SU-DHL-6 (cell line): ENCODE data around the gene FNTB.

Experiments used
- H2AFZ ChIP-seq: fragments of 200-600 bp; sonication (generic); 2 replicates; pipeline ENCODE4 v1.6.1; 2014; ENCODE audit warnings: low read depth, mild to moderate bottlenecking, moderate library complexity, mixed read lengths, antibody characterized with exemption, low read length; ENCODE audit not compliant: severe bottlenecking
- H3F3A ChIP-seq: fragments of 200-600 bp; shearing (Covaris generic); 2 replicates; pipeline ENCODE4 v1.6.0; 2016; ENCODE audit warnings: antibody characterized with exemption, mild to moderate bottlenecking; ENCODE audit not compliant: insufficient read depth
- H3K27ac ChIP-seq: fragments of 200-600 bp; sonication (generic); 2 replicates; pipeline ENCODE4 v1.5.1; 2016; ENCODE audit warnings: low read depth, mild to moderate bottlenecking, low read length, moderate library complexity, mixed read lengths
- H3K27me3 ChIP-seq: fragments of 200-600 bp; sonication (generic), shearing (Covaris generic); 2 replicates; pipeline ENCODE4 v1.6.0; 2014; ENCODE audit warnings: mild to moderate bottlenecking, low read length
- H3K36me3 ChIP-seq: fragments of 200-600 bp; sonication (generic); 2 replicates; pipeline ENCODE4 v1.6.1; 2014; ENCODE audit warnings: mild to moderate bottlenecking, low read length, mixed read lengths
- H3K4me2 ChIP-seq: fragments of 300-600, 200-600 bp; shearing (Covaris generic), sonication (generic); 2 replicates; pipeline ENCODE4 v1.6.0; 2014; ENCODE audit warnings: low read length, low read depth, mild to moderate bottlenecking; ENCODE audit not compliant: poor library complexity, severe bottlenecking
- H3K4me3 ChIP-seq: fragments of 200-600 bp; sonication (generic); 2 replicates; pipeline ENCODE4 v1.5.1; 2014; ENCODE audit warnings: antibody characterized with exemption, low read length, mild to moderate bottlenecking, mixed read lengths; ENCODE audit not compliant: insufficient read depth, poor library complexity, severe bottlenecking
- H3K79me2 ChIP-seq: fragments of 200-600 bp; sonication (generic); 2 replicates; pipeline ENCODE4 v1.6.1; 2014; ENCODE audit warnings: mild to moderate bottlenecking, low read length, moderate library complexity; ENCODE audit not compliant: insufficient read depth
- H3K9ac ChIP-seq: fragments of 200-600 bp; sonication (generic); 2 replicates; pipeline ENCODE4 v1.7.0; 2014; ENCODE audit warnings: mild to moderate bottlenecking, low read length
- H3K9me2 ChIP-seq: fragments of 200-600 bp; sonication (generic); replicated peaks from 2 replicates; pipeline ENCODE4 v1.6.1; 2014; ENCODE audit warnings: low read length; ENCODE audit not compliant: insufficient read depth
- H3K9me3 ChIP-seq: fragments of 200-600 bp; sonication (generic); 2 replicates; pipeline ENCODE4 v1.6.1; 2014; ENCODE audit warnings: low read length, mixed read lengths; ENCODE audit not compliant: insufficient read depth
- H4K20me1 ChIP-seq: fragments of 200-600 bp; sonication (generic); 2 replicates; pipeline ENCODE4 v1.6.1; 2014; ENCODE audit warnings: low read depth, mild to moderate bottlenecking, antibody characterized with exemption, low read length, moderate library complexity, mixed read lengths
- EZH2phosphoT487 ChIP-seq: fragments of 200-600 bp; sonication (generic), shearing (Covaris generic); conservative IDR thresholded peaks from 2 replicates; pipeline ENCODE4 v1.6.1; 2018; ENCODE audit warnings: mild to moderate bottlenecking, antibody characterized with exemption, low read length, moderate library complexity, mixed read lengths
- TF ChIP-seq, protein P1 (sequence below): fragments of 200-600 bp; sonication (generic); IDR thresholded peaks from one replicate; pipeline ENCODE4 v1.5.1; 2017; ENCODE audit warnings: antibody characterized with exemption, mild to moderate bottlenecking, low read length, moderate library complexity; ENCODE audit not compliant: insufficient read depth, poor library complexity, severe bottlenecking

The FNTB gene

DNA sequence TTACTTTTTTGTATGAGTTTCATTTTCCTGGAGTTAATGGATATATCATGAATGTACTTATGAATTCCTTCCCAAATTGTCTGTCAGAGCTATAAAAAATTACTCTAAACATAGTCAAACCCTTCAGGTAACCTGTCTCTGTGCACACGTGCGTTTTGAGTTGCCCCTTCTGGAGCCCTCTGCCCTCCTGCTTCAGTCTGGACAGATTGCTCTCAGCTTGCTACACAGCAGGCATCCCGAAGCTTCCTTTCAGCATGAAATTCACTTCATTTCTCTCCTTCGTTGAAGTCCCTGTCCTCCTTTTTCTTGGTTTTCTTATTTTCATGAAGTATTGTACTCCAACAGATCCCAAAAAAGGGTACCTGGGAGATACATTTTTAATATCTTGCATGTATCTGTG is 47.3 kb downstream of the FNTB start:
- peaks cover 2% of the 10 kb centered on the region; the same call in 1 of the 2 replicates for H3K36me3 ChIP-seq
- no peaks in the 10 kb centered on the region for H3K9me2 ChIP-seq
- no peaks in the 10 kb centered on the region for H3K27me3 ChIP-seq
- no peak overlapping the region for H3K4me3 ChIP-seq
- H2AFZ ChIP-seq = no peak overlapping the region
- no peak for TF ChIP-seq EZH2phosphoT487
- TF ChIP-seq, protein P1, sequence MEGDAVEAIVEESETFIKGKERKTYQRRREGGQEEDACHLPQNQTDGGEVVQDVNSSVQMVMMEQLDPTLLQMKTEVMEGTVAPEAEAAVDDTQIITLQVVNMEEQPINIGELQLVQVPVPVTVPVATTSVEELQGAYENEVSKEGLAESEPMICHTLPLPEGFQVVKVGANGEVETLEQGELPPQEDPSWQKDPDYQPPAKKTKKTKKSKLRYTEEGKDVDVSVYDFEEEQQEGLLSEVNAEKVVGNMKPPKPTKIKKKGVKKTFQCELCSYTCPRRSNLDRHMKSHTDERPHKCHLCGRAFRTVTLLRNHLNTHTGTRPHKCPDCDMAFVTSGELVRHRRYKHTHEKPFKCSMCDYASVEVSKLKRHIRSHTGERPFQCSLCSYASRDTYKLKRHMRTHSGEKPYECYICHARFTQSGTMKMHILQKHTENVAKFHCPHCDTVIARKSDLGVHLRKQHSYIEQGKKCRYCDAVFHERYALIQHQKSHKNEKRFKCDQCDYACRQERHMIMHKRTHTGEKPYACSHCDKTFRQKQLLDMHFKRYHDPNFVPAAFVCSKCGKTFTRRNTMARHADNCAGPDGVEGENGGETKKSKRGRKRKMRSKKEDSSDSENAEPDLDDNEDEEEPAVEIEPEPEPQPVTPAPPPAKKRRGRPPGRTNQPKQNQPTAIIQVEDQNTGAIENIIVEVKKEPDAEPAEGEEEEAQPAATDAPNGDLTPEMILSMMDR = no peak
- H3K9me3 ChIP-seq = no peaks in the 10 kb centered on the region
- no peak overlapping the region for H3K9ac ChIP-seq
- no peaks in the 10 kb centered on the region for H3F3A ChIP-seq
- H4K20me1 ChIP-seq = no peaks in the 10 kb centered on the region
- H3K27ac ChIP-seq = no peak overlapping the region
- no peak overlapping the region for H3K4me2 ChIP-seq
- H3K79me2 ChIP-seq = no peaks in the 10 kb centered on the region

- Histone ChIP-seq H3K4me2 (no peak overlapping the region), H3K9me3 (no peaks in the 10 kb centered on the region), H3K27me3 (no peaks in the 10 kb centered on the region), H3K36me3 (peaks cover 2% of the 10 kb centered on the region; the same call in 1 of the 2 replicates), H3K4me3 (no peak overlapping the region), H3K79me2 (no peaks in the 10 kb centered on the region), H3K27ac (no peak overlapping the region), H3F3A (no peaks in the 10 kb centered on the region), H2AFZ (no peak overlapping the region), H3K9ac (no peak overlapping the region), H4K20me1 (no peaks in the 10 kb centered on the region), H3K9me2 (no peaks in the 10 kb centered on the region)
- no peak for TF ChIP-seq EZH2phosphoT487
Measured at GRCh38 chr14:65035049-65035448, 48.4 kb downstream of the FNTB start.

- no peaks in the 10 kb centered on the region for H3K36me3 ChIP-seq
- H3F3A ChIP-seq = no peaks in the 10 kb centered on the region
- no peak overlapping the region for H2AFZ ChIP-seq
- TF ChIP-seq, protein P1 = no peak
- TF ChIP-seq EZH2phosphoT487 = no peak
- H3K9ac ChIP-seq = no peak overlapping the region
- H3K9me2 ChIP-seq = no peaks in the 10 kb centered on the region
- no peaks in the 10 kb centered on the region for H4K20me1 ChIP-seq
- no peaks in the 10 kb centered on the region for H3K79me2 ChIP-seq
- no peak overlapping the region for H3K4me3 ChIP-seq
- H3K9me3 ChIP-seq = no peaks in the 10 kb centered on the region
- H3K27me3 ChIP-seq = no peaks in the 10 kb centered on the region
- no peak overlapping the region for H3K27ac ChIP-seq
- H3K4me2 ChIP-seq = no peak overlapping the region
Measured at GRCh38 chr14:65038966-65039365, 52.3 kb downstream of the FNTB start.

DNA sequence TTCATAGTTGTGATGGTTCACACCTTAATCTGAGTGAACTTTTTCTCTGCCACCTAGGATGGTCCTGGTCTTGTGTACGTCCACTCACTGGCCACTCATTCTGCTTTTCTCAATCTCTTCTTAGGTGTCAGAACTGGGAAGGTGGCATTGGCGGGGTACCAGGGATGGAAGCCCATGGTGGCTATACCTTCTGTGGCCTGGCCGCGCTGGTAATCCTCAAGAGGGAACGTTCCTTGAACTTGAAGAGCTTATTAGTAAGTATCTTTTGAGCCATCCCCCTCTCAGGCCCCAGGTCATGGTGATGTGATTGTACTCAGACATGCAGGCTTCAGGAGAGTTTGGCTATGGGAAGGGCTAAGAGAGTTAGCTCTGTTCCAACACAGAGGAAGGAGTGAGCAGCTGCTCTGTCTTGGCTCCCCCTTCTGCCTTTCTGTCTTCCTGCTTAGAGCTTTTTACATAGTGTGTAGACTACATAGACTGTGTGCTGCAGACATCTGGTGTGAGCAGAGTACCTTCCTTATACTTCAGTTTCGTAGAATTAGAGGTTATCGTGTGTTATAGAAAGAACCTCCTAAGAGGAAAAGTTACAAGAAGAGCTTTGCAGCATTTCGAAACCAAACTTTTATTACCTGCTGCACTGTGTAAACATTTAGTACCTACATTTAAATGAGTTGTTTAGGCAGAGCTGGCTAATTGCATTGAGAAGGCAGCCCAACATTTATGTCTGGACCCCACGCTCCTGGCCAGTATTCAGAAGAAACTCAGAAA is 54.2 kb downstream of the FNTB start:
- no peaks in the 10 kb centered on the region for H3K79me2 ChIP-seq
- no peaks in the 10 kb centered on the region for H3F3A ChIP-seq
- TF ChIP-seq, protein P1 = no peak
- TF ChIP-seq EZH2phosphoT487 = no peak
- no peaks in the 10 kb centered on the region for H4K20me1 ChIP-seq
- H3K4me3 ChIP-seq = no peak overlapping the region
- H3K36me3 ChIP-seq = no peaks in the 10 kb centered on the region
- no peak overlapping the region for H3K9ac ChIP-seq
- H3K27ac ChIP-seq = no peak overlapping the region
- H3K9me3 ChIP-seq = no peaks in the 10 kb centered on the region
- H2AFZ ChIP-seq = no peak overlapping the region
- no peaks in the 10 kb centered on the region for H3K9me2 ChIP-seq
- H3K4me2 ChIP-seq = no peak overlapping the region
- H3K27me3 ChIP-seq = no peaks in the 10 kb centered on the region
